ENCODE data around the gene MLPH.

Gene MLPH

DNA sequence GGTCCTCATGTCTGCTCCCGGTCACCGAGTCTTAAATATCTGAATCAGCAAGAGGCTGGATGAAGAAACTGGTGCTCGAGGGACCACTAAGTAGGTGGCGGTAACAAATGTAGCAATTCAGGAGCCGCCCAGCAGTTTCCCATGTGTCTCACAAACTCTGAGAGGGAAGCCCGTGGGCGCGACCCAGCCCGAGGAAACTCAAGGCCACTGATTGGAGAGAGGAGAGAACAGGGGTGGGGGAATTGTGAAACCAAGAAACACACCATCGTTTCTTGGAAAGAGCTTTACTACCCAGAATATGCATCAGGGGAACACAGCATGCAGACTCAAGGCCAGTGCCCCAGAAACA, 10.8 kb downstream of the MLPH start:
- no peak for DNase-seq (ENCODE audit: low read depth)

GRCh38 chr2:237498341-237498740, 11.3 kb downstream of the MLPH start:
- DNase-seq (ENCODE audit: low read depth): no peak

GRCh38 chr2:237500681-237501424, 13.8 kb downstream of the MLPH start:
- no peak for DNase-seq (ENCODE audit: low read depth)

GRCh38 chr2:237501892-237502513, 15.0 kb downstream of the MLPH start:
- no peak for DNase-seq (ENCODE audit: low read depth)

DNA sequence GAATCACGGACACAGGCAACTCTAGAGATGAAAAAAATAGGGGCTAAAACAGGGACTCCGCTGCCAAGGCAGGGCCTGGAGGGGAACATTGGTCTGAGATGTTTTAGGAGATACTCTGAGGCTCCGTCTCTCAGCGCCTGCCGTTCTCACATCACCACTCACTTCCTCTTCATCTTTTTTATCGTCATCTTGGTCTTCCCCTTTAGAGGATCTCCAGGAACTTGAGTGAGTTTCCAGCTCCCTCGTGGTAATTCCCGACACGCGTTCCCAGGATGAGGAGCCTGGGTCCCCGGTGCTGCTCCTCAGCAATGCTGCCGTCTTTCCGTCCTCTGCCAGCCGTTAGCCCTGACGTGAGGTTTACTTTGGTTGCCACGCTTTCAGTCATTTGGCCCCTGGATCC, 16.1 kb downstream of the MLPH start:
- no peak for DNase-seq (ENCODE audit: low read depth)

DNA sequence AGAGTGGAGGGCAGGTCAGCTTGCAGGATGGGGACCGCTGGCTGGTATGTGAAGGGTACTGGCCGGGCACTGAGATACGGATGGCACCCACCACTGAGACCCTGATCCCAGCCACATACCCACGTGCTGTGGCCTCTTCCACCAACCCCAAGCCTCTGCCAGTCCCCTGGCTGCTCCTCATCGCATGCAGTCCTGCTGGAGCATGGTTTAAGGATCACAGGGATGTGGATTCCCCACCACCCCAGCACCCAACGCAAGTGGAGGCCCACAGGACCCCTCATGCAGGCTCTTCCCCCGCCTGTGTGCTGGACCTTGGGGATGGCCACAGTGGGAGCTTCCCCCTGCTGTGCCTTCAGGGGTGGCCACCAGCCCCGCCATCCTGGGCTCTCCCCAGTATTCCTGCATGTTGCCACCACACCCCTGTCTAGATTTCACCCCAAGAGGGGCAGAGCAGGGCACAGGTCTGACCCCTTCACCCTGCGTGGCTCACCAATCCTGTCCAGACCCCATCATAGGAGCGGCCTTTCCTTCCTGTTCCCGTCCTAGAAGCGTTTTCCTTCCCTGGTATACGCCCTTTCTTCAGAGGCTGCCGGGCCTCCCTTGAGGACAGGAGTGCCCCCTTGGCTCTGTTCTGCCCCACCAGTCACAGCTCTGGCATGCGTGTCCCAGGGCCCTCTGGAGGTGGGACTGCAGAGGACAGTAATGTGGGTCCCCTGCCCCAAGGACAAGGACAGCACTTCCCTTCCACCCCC, 18.3 kb downstream of the MLPH start:
- DNase-seq (ENCODE audit: low read depth): no peak

DNA sequence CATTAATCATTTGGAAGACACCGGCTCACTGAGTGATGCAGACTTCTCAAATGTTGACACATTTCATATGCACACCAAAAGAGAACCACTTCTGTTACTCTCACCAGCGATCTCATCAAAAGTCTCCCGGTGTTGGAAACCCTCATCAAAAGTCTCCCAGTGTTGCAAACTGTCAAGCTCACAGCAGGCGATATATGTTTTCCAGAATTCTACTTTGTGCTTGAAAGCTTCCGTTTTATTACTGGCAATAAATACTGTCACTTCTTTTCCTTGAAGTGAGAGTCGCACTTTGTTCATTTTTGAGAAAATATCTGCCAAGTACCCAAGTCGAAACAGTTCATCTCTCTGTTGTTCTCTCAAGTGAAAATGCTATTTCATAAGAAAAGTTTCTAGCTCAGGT, 20.5 kb downstream of the MLPH start:
- no peak for DNase-seq (ENCODE audit: low read depth)

DNA sequence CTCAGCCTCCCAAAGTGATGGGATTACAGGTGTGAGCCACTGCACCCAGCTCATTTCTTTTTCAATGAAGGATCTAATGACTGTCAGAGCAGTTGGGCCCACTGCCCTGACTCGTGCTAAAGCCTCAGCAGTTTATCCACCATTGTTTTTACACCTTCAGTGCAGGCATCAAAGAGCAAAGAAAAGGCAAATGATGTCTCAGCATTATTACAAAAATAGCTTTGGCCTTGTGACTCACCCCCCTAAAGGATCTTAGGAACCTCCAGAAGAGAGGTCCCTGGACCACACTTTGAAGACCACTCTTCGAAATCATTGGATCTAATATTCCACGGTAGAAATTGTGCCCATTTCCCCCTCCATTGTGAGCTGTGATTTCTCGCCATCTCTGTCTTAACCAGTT, 21.3 kb downstream of the MLPH start:
- no peak for DNase-seq (ENCODE audit: low read depth)

- no peak for DNase-seq (ENCODE audit: low read depth)
Measured at GRCh38 chr2:237509151-237509550, 22.1 kb downstream of the MLPH start.

DNA sequence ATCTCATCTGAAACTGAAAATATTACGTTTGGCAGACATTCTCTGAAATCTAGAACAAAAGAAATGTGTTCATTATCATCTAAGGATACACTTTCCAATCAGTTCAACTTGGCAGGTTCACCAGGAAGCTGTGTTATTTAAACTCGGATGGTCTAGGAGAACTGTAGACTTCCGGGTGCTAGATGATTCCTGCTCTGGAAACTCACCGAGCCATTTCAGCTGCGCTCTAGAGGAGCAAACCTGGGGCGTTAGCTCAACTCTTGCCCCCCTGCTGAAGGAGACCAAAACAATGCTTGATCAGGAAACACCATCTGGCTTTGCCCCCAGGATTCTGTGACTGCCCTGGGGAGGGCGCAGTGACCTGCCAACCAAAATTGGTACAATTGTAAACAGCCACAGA, 22.9 kb downstream of the MLPH start:
- DNase-seq (ENCODE audit: low read depth): no peak

GRCh38 chr2:237510502-237511217, 23.6 kb downstream of the MLPH start:
- DNase-seq (ENCODE audit: low read depth): no peak

- DNase-seq (ENCODE audit: low read depth): no peak
Measured at GRCh38 chr2:237511433-237511832, 24.4 kb downstream of the MLPH start.

DNA sequence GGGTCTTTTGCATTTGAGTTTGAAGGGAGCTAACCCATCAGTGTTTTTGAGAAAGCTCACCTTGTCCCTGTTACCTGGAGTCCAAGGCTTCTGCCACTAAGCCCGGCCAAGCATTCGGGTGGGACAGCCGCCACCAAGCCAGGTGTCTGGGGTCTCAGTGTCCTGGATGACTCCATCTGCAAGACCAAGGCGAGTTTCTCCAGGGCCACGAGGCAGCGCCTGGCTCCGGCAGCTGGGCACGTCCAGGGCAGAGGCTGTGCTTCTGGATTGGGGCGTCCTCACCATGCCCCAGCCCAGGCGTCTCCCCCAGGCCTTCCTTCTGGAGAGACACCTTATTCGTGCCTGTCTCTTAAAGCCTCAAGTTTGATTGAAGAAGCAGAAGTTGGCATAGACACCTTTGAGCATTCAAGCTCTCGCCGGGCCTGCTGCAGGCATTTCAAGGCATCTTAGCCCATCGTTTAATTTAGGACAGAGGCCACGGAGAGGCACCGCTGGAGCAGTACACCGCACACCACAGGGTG, 24.9 kb downstream of the MLPH start:
- no peak for DNase-seq (ENCODE audit: low read depth)

DNA sequence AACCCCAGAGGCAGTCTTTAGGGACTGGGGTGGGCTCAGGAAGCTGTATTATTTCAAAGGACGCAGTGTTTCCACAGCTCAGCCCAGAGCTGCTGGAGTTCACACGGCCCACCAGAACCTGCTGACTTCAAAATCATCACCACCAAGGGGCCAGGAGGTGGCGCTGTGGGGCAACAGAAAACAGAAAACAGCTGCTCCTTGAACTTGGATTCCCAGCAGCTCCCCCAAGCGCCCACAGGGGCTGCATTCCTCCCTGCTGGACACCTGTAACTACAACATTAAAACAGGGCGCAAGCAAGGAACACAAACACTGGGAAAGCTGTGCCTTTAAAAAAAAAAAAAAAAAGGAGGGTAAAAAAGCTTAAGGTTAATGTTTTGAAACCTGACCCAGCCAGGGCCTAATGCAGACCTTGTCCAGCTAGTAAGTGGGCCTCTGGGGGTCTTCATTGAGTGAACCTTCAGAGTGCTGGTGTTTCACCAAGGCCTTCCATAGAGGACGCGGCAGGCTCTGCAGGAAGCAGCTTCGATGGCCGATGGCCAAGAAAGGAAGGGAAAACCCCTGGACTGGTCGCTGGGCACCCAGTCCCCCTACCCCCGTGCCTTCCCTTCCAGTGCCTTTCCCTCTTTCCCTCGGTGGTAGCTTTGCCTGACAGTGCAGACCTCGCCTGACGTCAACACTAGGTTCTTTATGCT, 25.9 kb downstream of the MLPH start:
- DNase-seq (ENCODE audit: low read depth): peak; percentile 55

GRCh38 chr2:237513693-237514092, 26.6 kb downstream of the MLPH start:
- DNase-seq (ENCODE audit: low read depth): no peak

- no peak for DNase-seq (ENCODE audit: low read depth)
Measured at GRCh38 chr2:237514474-237515130, 27.6 kb downstream of the MLPH start.

- no peak for DNase-seq (ENCODE audit: low read depth)
Measured at GRCh38 chr2:237515166-237515565, 28.1 kb downstream of the MLPH start.

- no peak for DNase-seq (ENCODE audit: low read depth)
Measured at GRCh38 chr2:237515621-237516275, 28.7 kb downstream of the MLPH start.

GRCh38 chr2:237517163-237517562, 30.1 kb downstream of the MLPH start:
- no peak for DNase-seq (ENCODE audit: low read depth)

- DNase-seq (ENCODE audit: low read depth): no peak
Measured at GRCh38 chr2:237517990-237518389, 30.9 kb downstream of the MLPH start.
